Neural cell (in vitro differentiated cells): ENCODE data around the gene ARHGEF19.

Experiments used
- CTCF ChIP-seq: fragments of 450-650 bp; IDR thresholded peaks from 2 replicates; pipeline ENCODE4 v1.5.1; 2014; ENCODE audit warnings: antibody characterized with exemption, mild to moderate bottlenecking, moderate library complexity; ENCODE audit not compliant: poor library complexity, severe bottlenecking
- EP300 ChIP-seq: fragments of 450-650 bp; conservative IDR thresholded peaks from 2 replicates; pipeline ENCODE4 v1.6.1; 2014; ENCODE audit warnings: antibody characterized with exemption, mild to moderate bottlenecking, moderate library complexity; ENCODE audit not compliant: poor library complexity, severe bottlenecking
- EZH2 ChIP-seq: fragments of 200-600, 300-800 bp; shearing (Covaris generic), sonication (generic); IDR thresholded peaks from 2 replicates; pipeline ENCODE4 v1.6.1; 2014; ENCODE audit warnings: antibody characterized with exemption, low read length, borderline replicate concordance, mild to moderate bottlenecking; ENCODE audit not compliant: insufficient read depth, poor library complexity, severe bottlenecking
- MXI1 ChIP-seq: fragments of 450-650 bp; conservative IDR thresholded peaks from 2 replicates; pipeline ENCODE4 v1.6.1; 2014; ENCODE audit warnings: antibody characterized with exemption, mild to moderate bottlenecking; ENCODE audit not compliant: poor library complexity, severe bottlenecking
- POLR2AphosphoS5 ChIP-seq: IDR thresholded peaks from 2 replicates; pipeline ENCODE4 v1.6.1; 2012
- RAD21 ChIP-seq: fragments of 450-650 bp; conservative IDR thresholded peaks from 2 replicates; pipeline ENCODE4 v1.6.1; 2014; ENCODE audit warnings: antibody characterized with exemption, mild to moderate bottlenecking, moderate library complexity
- REST ChIP-seq: IDR thresholded peaks from 2 replicates; pipeline ENCODE4 v1.6.1; 2012; ENCODE audit warnings: borderline replicate concordance
- SMC3 ChIP-seq: fragments of 450-650 bp; conservative IDR thresholded peaks from 2 replicates; pipeline ENCODE4 v1.6.1; 2014; ENCODE audit warnings: antibody characterized with exemption, mild to moderate bottlenecking, moderate library complexity; ENCODE audit not compliant: poor library complexity
- TAF1 ChIP-seq: IDR thresholded peaks from 2 replicates; pipeline ENCODE4 v1.6.1; 2012; ENCODE audit warnings: low read depth

DNA sequence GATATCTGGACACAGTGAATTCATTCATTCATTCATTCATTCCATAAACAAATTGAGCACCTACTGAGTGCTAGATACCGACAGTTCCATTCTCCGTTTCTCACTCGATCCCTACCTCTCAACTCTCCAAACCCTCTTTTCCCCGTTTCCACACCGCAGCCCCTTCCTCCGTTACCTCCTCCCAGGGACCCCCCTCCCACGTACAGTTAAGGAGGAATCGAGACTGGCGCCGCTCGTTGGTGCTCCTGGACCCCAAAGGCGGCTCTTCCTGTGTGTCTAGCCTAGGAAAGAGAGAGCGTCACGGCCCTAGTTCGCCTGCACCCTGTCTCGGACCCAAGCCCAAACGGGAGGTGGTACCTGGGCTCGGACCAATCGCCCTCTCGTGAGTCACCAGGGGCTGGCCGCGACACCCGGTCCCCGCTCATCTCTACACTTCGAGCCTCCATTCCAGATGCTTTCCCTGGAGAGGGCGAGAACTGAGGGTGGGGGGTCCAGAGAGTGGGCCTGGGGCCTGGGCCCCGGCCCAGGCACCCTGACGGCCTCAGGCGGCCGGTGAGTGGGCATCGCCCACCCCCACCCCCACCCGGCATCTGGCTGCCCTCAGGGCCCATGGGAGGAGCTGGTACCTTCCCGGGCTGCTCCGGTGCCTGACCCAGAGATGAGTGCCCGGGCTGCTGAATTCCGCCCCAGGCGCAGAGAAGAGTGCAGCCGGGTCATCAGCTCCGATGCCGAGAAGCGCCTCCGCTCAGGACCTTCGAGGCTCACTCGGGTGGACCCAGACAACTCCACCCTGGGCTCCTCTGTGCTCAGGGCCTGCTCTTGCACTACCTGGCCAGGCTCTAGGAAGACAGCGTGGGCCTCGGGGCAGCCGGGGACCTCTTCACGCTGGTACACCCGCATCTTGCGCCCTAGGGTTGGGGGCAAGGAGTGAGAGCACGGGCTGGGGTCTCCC lies 4.9 kb downstream of the ARHGEF19 start:
- TF ChIP-seq EP300 (no peak), CTCF (no peak), EZH2 (no peak), POLR2AphosphoS5 (no peak), TAF1 (no peak), RAD21 (no peak), REST (no peak), SMC3 (no peak), MXI1 (no peak)
